GM21529 (cell line): Measurements from ENCODE around the gene USP17L29.
"Not testable (repeated sequence)": the region's sequence is repeated elsewhere in the genome, so short reads cannot be mapped to it uniquely, and the experiment has no call there.

Source experiments
- ATAC-seq: cut with Tn5 transposase; IDR thresholded peaks from one replicate; pipeline ENCODE4 v1.9.1; 2021; ENCODE audit not compliant: unreplicated experiment

The USP17L29 gene

GRCh38 chr4:9353338-9353737, at the start of gene USP17L29:
Gene USP17L29 (plus strand): TSS chr4:9353638. CDS start chr4:9353638, 0 bp downstream.
- ATAC-seq, result not testable (repeated sequence)

GRCh38 chr4:9324191-9324590, 29.2 kb upstream of the USP17L29 start:
- ATAC-seq, result not testable (repeated sequence)

GRCh38 chr4:9324865-9325264, 28.6 kb upstream of the USP17L29 start, which contains the start of gene USP17L24:
Gene USP17L24 (plus strand): TSS chr4:9325165. CDS start chr4:9325165, 0 bp downstream.
- not testable (repeated sequence) for ATAC-seq

- ATAC-seq, result not testable (repeated sequence)
These were observed 23.8 kb upstream of the USP17L29 start, which contains the start of gene USP17L25 for GRCh38 chr4:9329611-9330010. Gene USP17L25 (plus strand): TSS chr4:9329911. CDS start chr4:9329911, 0 bp downstream.

- not testable (repeated sequence) for ATAC-seq
These were observed 19.1 kb upstream of the USP17L29 start, which contains the start of gene USP17L26 for GRCh38 chr4:9334358-9334757. Gene USP17L26 (plus strand): TSS chr4:9334658. CDS start chr4:9334658, 0 bp downstream.

- not testable (repeated sequence) for ATAC-seq
These were observed 14.3 kb upstream of the USP17L29 start, which contains the start of gene USP17L5 for GRCh38 chr4:9339103-9339502. Gene USP17L5 (plus strand): TSS chr4:9339403. CDS start chr4:9339403, 0 bp downstream.

- ATAC-seq, result not testable (repeated sequence)
These were observed 9.6 kb upstream of the USP17L29 start, which contains the start of gene USP17L27 for GRCh38 chr4:9343848-9344247. Gene USP17L27 (plus strand): TSS chr4:9344148. CDS start chr4:9344148, 0 bp downstream.

- not testable (repeated sequence) for ATAC-seq
These were observed 4.8 kb upstream of the USP17L29 start, which contains the start of gene USP17L28 for GRCh38 chr4:9348593-9348992. Gene USP17L28 (plus strand): TSS chr4:9348893. CDS start chr4:9348893, 0 bp downstream.

- not testable (repeated sequence) for ATAC-seq
These were observed 2.6 kb upstream of the USP17L29 start for GRCh38 chr4:9350866-9351265.

GRCh38 chr4:9362829-9363228, 9.4 kb downstream of the USP17L29 start, which contains the start of gene USP17L30:
Gene USP17L30 (plus strand): TSS chr4:9363129. CDS start chr4:9363129, 0 bp downstream.
- not testable (repeated sequence) for ATAC-seq

- not testable (repeated sequence) for ATAC-seq
These were observed 26.4 kb downstream of the USP17L29 start for GRCh38 chr4:9379881-9380280.

- not testable (repeated sequence) for ATAC-seq
These were observed 27.6 kb downstream of the USP17L29 start for GRCh38 chr4:9381012-9381534.

GRCh38 chr4:9384126-9384525, 30.7 kb downstream of the USP17L29 start:
- ATAC-seq, result no peak

GRCh38 chr4:9389001-9389400, 35.6 kb downstream of the USP17L29 start:
- not testable (repeated sequence) for ATAC-seq
